PFSK-1 (cell line): Measurements from ENCODE around the gene DPP4.

Source experiments
- POLR2AphosphoS5 ChIP-seq: IDR thresholded peaks from 2 replicates; pipeline ENCODE4 v1.6.1; 2012; ENCODE audit warnings: low read depth, mild to moderate bottlenecking, control low read depth, low read length, moderate library complexity
- TAF1 ChIP-seq: IDR thresholded peaks from 2 replicates; pipeline ENCODE4 v1.6.1; 2012; ENCODE audit warnings: low read length, control low read depth, borderline replicate concordance; ENCODE audit not compliant: insufficient read depth
- TF ChIP-seq, protein P1 (sequence below), 2 experiments: IDR thresholded peaks; 2 replicates each; pipeline versions ENCODE4 v1.6.1 to v1.8.0; 2011 to 2012; ENCODE audit warnings: low read depth in 2 of 2, low read length in 2 of 2, control low read depth in 1 of 2, inconsistent platforms in 1 of 2, mild to moderate bottlenecking in 1 of 2, moderate library complexity in 1 of 2; ENCODE audit not compliant: insufficient read depth in 1 of 2

DNA sequence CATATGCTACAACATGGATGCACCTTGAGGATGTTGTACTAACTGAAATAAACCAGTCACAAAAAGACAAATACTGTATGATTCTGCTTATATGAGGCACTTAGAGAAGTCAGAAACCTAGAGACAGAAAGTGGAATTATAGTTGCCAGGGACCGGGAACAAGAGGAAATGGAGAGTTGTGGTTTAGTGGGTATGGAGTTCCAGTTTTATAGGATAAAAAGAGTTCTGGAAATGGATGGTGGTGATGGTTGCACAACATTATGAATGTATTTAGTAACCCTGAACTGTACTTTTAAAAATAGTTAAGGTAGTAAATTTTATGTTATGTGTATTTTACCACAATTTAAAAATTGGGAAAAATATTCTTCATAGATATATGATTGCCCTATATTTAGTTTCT lies 97.7 kb downstream of the DPP4 start:
- no peak for TF ChIP-seq POLR2AphosphoS5
- TF ChIP-seq, protein P1, sequence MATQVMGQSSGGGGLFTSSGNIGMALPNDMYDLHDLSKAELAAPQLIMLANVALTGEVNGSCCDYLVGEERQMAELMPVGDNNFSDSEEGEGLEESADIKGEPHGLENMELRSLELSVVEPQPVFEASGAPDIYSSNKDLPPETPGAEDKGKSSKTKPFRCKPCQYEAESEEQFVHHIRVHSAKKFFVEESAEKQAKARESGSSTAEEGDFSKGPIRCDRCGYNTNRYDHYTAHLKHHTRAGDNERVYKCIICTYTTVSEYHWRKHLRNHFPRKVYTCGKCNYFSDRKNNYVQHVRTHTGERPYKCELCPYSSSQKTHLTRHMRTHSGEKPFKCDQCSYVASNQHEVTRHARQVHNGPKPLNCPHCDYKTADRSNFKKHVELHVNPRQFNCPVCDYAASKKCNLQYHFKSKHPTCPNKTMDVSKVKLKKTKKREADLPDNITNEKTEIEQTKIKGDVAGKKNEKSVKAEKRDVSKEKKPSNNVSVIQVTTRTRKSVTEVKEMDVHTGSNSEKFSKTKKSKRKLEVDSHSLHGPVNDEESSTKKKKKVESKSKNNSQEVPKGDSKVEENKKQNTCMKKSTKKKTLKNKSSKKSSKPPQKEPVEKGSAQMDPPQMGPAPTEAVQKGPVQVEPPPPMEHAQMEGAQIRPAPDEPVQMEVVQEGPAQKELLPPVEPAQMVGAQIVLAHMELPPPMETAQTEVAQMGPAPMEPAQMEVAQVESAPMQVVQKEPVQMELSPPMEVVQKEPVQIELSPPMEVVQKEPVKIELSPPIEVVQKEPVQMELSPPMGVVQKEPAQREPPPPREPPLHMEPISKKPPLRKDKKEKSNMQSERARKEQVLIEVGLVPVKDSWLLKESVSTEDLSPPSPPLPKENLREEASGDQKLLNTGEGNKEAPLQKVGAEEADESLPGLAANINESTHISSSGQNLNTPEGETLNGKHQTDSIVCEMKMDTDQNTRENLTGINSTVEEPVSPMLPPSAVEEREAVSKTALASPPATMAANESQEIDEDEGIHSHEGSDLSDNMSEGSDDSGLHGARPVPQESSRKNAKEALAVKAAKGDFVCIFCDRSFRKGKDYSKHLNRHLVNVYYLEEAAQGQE (IDR thresholded peaks at IDR 0.05; ENCODE audit: insufficient read depth in 1 of 2, low read depth in 2 of 2, low read length in 2 of 2): no peak
- TF ChIP-seq TAF1: no peak
